GM12891 (cell line): Measurements from ENCODE around the gene SYMPK.

ENCODE experiments used
- POLR2A ChIP-seq: IDR thresholded peaks from 2 replicates; pipeline ENCODE4 v1.6.1; 2011; ENCODE audit warnings: low read depth, low read length, control low read depth
- SPI1 ChIP-seq: IDR thresholded peaks from 2 replicates; pipeline ENCODE4 v1.6.1; 2011; ENCODE audit warnings: low read depth, low read length, control low read depth

GRCh38 chr19:45815481-45816216, 47.3 kb downstream of the SYMPK start:
- TF ChIP-seq SPI1 (no peak), POLR2A (no peak)
